LNCAP (cell line): Measurements from ENCODE around the gene ALDH1B1.

Source experiments
- CTCF ChIP-seq: fragments of 450-650 bp; IDR thresholded peaks from 2 replicates; pipeline ENCODE4 v1.5.1; 2017; ENCODE audit warnings: mild to moderate bottlenecking

Gene ALDH1B1

GRCh38 chr9:38386319-38386895 is 6.1 kb upstream of the ALDH1B1 start:
- no peak for TF ChIP-seq CTCF

- no peak for TF ChIP-seq CTCF
Observed at GRCh38 chr9:38387066-38387465, 5.4 kb upstream of the ALDH1B1 start.

- no peak for TF ChIP-seq CTCF
Observed at GRCh38 chr9:38387751-38388150, 4.8 kb upstream of the ALDH1B1 start.

- no peak for TF ChIP-seq CTCF
Observed at GRCh38 chr9:38388283-38389223, 3.9 kb upstream of the ALDH1B1 start.

- no peak for TF ChIP-seq CTCF
Observed at GRCh38 chr9:38389313-38389712, 3.2 kb upstream of the ALDH1B1 start.

GRCh38 chr9:38390442-38390841 is 2.1 kb upstream of the ALDH1B1 start:
- TF ChIP-seq CTCF: no peak

GRCh38 chr9:38390851-38391250 is 1.7 kb upstream of the ALDH1B1 start:
- no peak for TF ChIP-seq CTCF
